ENCODE results near the gene SLC9A7. TPM values are rescaled to one million over a fixed set of nuclear protein-coding genes. Genes with fewer than 3 reads are reported as not detected.

SLC9A7 gene
- total RNA-seq, 1 donor: 84.0 TPM

- DNase-seq (ENCODE audit: low read depth in 2 of 3, low spot score in 2 of 3): no peak
Measured at GRCh38 chrX:46618947-46619346, 140.0 kb downstream of the SLC9A7 start.

- no peak for DNase-seq (ENCODE audit: low read depth in 2 of 3, low spot score in 2 of 3)
Measured at GRCh38 chrX:46617906-46618305, 141.0 kb downstream of the SLC9A7 start.

GRCh38 chrX:46611658-46612362 is 147.1 kb downstream of the SLC9A7 start:
- DNase-seq (ENCODE audit: low read depth in 2 of 3, low spot score in 2 of 3): no peak

DNA sequence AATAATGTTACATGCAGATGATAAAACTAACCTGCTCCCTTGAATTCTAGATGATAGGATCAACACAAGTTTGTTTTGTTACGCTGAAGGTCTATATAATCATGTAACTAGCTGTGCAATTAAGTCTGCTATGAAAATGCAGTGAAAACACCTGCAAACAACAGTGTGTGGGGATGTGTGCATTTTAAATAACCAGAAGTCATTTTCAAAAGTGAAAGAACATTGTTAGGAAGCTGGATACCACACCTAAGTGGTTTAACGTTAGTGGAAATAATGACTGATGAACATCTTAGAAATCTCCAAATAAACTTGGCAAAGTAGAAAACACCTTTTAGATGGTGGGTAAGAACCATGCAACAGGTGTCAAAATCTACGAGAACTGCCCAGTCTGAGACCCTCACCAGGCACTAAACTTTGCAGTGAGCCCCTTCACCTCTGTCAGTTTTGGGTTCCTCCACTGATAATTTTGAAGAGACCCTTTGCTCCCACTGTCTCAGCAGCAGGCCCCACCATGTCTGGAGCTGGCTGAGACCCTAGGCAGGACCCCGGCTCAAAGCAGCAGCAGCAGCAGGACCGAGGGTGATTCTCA is 148.8 kb downstream of the SLC9A7 start:
- DNase-seq (ENCODE audit: low read depth in 2 of 3, low spot score in 2 of 3): no peak

DNA sequence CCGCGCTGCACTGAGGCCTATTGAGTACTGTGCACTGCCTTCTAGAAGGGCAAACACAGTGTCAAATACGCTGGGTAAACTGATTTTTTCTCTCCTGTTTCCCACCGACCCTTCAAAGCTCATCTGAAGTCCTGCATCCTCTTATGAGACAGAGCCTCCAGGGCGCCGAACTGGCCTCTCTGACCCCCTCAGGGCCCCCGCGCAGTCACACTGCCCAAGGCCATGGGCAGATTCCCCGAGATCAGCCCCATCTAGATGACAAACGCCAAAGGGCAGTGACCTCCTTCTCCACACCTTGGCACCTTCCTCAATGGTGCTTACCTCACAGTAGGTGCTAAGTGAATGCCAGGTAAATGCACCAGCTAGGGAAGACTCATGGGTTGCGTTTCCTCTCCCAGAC is 151.0 kb downstream of the SLC9A7 start:
- no peak for DNase-seq (ENCODE audit: low read depth in 2 of 3, low spot score in 2 of 3)

DNA sequence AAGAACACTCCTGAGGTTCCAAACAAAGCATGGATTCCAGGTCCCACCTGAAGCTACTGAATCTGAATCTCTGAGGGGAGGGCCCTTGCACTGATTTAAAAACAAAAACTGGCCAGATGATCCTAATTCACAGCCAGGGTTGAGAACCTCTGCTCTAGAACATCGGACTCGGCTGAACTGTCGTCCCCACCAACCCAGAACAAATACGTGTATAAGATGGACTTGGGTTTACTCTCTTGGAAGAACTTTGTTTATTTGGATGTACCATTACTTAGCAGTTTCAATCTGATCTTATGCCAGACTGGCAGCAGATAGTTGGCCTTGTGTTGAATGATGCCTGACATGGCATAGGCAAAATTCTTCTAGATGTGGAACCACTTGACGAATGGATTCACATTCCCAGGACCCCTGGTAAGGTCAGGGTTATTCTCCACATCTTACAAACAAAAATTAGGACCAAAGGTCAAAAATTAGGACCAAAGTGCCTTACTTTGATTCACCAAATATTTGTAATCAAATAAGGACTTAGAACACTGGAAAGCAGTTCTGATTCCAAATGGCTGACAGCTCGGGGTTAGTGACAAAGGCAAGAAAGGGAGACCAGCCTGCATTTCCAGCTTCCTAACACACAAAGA is 156.3 kb downstream of the SLC9A7 start:
- no peak for DNase-seq (ENCODE audit: low read depth in 2 of 3, low spot score in 2 of 3)

- no peak for DNase-seq (ENCODE audit: low read depth in 2 of 3, low spot score in 2 of 3)
Measured at GRCh38 chrX:46601283-46601682, 157.6 kb downstream of the SLC9A7 start.

DNA sequence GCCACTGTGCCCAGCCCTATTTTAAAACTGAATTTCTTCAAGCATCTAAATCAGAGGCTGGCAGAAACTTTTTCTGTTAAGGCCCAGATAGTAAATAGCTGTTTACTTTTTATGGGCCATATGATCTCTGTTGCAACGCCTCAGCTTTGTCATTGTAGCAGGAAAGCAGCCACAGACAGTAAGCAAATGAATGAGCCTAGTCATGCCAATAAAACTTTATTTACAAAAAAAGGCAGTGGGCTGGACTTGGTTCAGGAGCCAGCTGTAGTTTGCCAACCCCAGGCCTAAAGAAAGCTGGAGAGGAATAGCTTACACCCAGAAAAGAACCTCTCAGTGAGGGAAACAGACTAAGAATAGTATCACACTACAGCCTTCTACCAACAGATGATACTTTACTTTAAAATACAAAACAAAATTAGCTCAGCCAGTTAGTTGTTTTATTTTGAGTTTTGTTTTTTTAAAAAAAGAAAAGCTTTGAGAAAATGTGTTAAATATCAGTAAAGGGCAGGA is 159.8 kb downstream of the SLC9A7 start:
- DNase-seq (ENCODE audit: low read depth in 2 of 3, low spot score in 2 of 3): no peak

DNA sequence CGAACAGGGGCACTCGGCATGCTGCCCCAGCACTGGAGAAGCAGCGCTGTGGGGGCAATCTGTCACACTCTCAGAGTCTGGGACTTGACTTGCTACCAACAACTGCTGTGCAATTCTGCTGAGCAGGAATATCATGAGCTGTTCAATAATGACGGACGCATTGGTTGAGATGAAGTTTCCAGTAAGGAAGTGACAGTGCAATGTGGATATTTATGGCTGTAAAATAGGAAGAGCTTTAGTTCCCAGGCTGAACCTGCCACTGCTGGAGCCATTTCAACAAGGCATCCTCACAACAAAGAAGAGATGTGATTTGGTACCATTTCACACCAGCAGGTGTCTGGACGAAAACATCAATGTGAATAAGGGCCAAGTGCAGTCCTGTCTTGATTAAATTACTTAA is 161.1 kb downstream of the SLC9A7 start:
- no peak for DNase-seq (ENCODE audit: low read depth in 2 of 3, low spot score in 2 of 3)

GRCh38 chrX:46597208-46597607 is 161.7 kb downstream of the SLC9A7 start:
- DNase-seq (ENCODE audit: low read depth in 2 of 3, low spot score in 2 of 3): no peak

DNA sequence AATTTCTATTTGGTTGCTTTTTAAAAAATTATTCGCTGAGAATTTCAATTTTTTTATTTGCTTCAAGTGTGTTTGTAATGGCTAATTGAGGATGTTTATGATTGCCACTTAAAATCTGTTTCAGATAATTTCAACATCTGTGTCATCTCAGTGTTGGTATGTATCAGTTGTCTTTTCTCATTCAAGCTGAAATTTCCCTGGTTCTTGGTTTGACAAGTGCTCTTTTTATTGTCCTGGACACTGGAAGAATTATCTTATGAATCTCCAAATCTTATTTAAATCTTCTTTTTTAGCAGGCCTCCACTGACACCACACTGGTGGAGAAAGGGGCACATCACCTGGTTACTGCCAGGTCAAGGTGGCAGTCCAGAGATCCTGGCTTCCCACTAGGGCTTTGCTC is 163.8 kb downstream of the SLC9A7 start:
- no peak for DNase-seq (ENCODE audit: low read depth in 2 of 3, low spot score in 2 of 3)

DNA sequence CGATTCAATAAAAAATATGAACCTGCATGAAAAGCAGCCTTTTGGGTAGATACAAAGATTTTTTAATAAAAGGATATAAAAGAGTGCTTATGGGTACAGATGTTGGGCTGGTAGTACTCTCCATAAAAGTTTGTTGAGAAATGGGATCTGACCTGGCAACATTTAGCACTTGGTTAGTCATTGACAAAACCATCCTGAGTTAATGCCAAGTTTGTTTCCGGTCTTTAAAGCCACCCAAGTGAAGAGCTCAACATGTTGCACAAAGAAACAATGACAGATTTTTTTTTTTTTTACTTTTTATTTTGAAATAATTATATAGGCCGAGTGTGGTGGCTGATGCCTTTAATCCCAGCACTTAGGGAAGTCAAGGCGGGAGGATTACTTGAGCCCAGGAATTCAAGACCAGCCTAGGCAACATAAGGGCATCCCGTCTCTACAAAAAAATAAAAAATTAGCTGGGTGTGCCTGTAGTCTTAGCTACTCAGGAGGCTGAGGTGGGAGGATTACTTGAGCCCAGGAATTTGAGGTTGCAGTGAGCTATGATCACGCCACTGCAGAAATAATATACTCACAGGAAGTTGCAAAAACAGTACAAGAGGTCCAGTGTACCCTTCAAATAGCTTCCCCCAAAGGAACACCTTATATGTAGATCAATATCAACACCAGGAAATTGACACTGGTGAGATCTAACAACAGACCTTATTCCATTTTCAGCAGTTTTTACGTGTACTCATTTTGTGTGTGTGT is 168.8 kb downstream of the SLC9A7 start:
- DNase-seq (ENCODE audit: low read depth in 2 of 3, low spot score in 2 of 3): no peak

DNA sequence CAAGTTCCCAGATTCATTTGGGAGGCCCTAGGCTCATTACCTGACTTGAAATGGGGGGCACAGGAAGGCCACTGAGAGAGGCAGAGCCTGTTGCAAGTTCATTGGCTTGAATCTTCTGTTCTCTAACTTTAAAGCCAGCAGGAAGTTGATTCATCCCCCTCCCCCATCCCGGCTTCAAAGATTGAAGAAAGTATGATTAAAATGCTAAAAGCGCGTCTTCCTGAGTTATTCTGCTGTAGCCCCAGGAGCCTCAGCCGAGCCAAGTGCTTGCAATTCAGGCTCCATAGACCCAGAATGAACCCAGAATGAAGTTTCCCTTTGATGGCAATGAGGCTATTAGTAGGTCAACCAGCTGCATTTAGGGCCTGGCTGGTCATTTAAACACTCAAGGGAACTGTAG is 170.7 kb downstream of the SLC9A7 start:
- peak in 1 of 3 donors; percentile 30 for DNase-seq (ENCODE audit: low read depth in 2 of 3, low spot score in 2 of 3)

- no peak for DNase-seq (ENCODE audit: low read depth in 2 of 3, low spot score in 2 of 3)
Measured at GRCh38 chrX:46587753-46588171, 171.2 kb downstream of the SLC9A7 start.

DNA sequence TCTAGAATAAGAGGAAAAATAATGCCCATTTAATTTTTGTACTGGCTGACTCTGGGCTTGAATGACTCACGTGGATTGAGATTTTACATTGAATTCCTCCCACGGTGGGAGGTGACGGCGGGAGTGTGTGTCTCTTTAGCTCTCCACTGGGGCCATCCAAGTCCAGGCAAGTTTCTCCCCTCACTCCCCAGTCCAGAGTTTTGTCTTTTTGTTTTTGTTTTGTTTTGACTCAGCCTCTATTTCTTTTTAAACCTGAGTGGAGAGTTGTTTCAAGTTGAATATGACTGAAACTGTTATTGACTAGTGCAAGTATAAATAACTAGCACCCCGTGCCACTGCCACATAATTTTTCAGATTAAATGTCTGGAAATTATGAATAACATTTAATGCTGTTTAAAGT is 171.8 kb downstream of the SLC9A7 start:
- DNase-seq (ENCODE audit: low read depth in 2 of 3, low spot score in 2 of 3): no peak

DNA sequence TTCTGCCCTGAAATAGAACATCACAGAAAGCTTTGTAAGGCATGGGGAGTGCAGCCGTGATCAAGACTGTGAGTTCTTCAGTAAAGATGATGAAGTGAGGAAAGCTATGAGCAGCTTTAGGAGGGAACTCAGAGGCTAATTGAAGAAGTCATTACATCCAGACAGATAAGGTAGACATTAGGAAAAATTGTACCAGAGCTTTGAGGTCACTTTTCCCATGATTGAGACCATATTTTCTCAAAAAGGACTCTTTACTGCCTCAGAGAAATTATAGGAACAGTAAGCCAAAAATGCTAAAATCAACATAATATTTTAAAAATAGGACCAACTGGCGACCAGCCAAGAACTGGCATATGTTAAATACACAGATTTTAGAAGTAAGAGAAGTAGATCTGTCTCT is 174.2 kb downstream of the SLC9A7 start:
- DNase-seq (ENCODE audit: low read depth in 2 of 3, low spot score in 2 of 3): no peak

- DNase-seq (ENCODE audit: low read depth in 2 of 3, low spot score in 2 of 3): no peak
Measured at GRCh38 chrX:46582966-46583365, 176.0 kb downstream of the SLC9A7 start.

DNA sequence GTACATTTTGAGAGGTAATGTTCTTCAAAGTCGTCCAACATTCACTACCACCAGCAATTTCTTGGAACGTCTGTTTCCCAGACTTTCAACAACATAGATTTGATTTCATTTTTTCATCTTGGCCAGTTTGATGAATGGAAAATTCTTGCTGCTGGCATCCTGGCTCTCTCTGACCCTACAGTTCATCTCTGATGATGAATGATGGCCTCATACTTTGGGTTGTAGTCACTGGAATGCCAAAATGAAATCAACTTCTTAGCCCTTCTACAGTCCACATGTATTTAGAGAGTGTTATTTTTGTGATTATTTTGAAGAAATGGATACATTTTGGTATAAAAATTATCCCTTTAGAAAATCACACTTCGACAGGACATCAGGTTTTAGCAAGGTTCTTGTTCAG is 176.6 kb downstream of the SLC9A7 start:
- no peak for DNase-seq (ENCODE audit: low read depth in 2 of 3, low spot score in 2 of 3)

GRCh38 chrX:46580613-46581012 is 178.3 kb downstream of the SLC9A7 start:
- DNase-seq (ENCODE audit: low read depth in 2 of 3, low spot score in 2 of 3): no peak

- DNase-seq (ENCODE audit: low read depth in 2 of 3, low spot score in 2 of 3): no peak
Measured at GRCh38 chrX:46579250-46579649, 179.7 kb downstream of the SLC9A7 start.

All from hematopoietic multipotent progenitor cell (in vitro differentiated cells).